ENCODE results near the gene ATXN1.

DNA sequence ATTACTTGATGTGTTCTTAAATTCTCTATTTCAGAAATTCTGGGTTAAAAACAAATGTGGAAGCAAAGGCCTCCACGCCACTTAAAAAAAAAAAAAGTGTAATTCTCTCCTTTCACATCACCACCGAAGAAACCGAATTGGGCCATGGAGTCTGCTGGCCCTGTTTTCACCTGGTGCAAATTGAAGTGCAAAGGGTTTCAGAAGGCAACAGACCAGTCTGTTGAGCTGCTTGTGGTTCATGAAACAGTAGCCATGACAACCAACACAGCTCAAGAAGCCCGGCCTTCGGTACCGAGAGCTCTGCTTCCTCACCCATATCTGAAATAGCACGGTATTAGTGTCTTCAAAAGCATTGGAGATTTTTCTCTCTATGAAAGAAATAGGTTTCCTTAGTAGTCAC, 459.7 kb downstream of the ATXN1 start:
- TF ChIP-seq, protein P1, sequence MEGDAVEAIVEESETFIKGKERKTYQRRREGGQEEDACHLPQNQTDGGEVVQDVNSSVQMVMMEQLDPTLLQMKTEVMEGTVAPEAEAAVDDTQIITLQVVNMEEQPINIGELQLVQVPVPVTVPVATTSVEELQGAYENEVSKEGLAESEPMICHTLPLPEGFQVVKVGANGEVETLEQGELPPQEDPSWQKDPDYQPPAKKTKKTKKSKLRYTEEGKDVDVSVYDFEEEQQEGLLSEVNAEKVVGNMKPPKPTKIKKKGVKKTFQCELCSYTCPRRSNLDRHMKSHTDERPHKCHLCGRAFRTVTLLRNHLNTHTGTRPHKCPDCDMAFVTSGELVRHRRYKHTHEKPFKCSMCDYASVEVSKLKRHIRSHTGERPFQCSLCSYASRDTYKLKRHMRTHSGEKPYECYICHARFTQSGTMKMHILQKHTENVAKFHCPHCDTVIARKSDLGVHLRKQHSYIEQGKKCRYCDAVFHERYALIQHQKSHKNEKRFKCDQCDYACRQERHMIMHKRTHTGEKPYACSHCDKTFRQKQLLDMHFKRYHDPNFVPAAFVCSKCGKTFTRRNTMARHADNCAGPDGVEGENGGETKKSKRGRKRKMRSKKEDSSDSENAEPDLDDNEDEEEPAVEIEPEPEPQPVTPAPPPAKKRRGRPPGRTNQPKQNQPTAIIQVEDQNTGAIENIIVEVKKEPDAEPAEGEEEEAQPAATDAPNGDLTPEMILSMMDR (IDR thresholded peaks at IDR 0.05): no peak
- no peak for TF ChIP-seq POLR2A (IDR thresholded peaks at IDR 0.05)
- no peak for TF ChIP-seq EP300 (IDR thresholded peaks at IDR 0.05)
